GM12878 (cell line): ENCODE data around the gene PRDM1. TPM values are rescaled to one million over a fixed set of nuclear protein-coding genes. Genes with fewer than 3 reads are reported as not detected.

ENCODE experiments used
- ATAC-seq: fragments of 200-7000 bp; cut with Tn5 transposase; 3 replicates; pipeline ENCODE4 v1.9.1; 2020; ENCODE audit warnings: mild to moderate bottlenecking, moderate library complexity
- BruUV-seq: library from RNA; stranded (reverse); fragments of 400-500 nt; replicated peaks from 2 replicates; lab custom pipeline; 2021; lab: Mats Ljungman, UMichigan
- CTCF ChIA-PET: fragments of 300-600 bp; sonication (Branson Sonifier 250); formaldehyde crosslinking; extraction: SDS; loops from one replicate; lab custom pipeline; 2021; ENCODE audit warnings: inconsistent platforms; lab: Yijun Ruan, JAX
- POLR2A ChIA-PET: fragments of 350-600 bp; formaldehyde crosslinking; extraction: SDS; loops from one replicate; lab custom pipeline; 2021; ENCODE audit warnings: inconsistent platforms; lab: Charles Lee
- RAD21 ChIA-PET: fragments of 300-600 bp; sonication (Branson Sonifier 250); formaldehyde crosslinking; loops from one replicate; lab custom pipeline; 2023; ENCODE audit warnings: antibody characterized with exemption; ENCODE audit not compliant: unreplicated experiment; lab: Charles Lee
- SMC1A ChIA-PET: fragments of 300-600 bp; sonication (Branson Sonifier 250); formaldehyde crosslinking; loops from one replicate; lab custom pipeline; 2023; ENCODE audit not compliant: unreplicated experiment, uncharacterized antibody; lab: Charles Lee
- DNase-seq: peaks from one replicate; pipeline ENCODE4 v3.0.0-alpha.2; 2011; ENCODE audit warnings: low read depth, low spot score
- FAIRE-seq: peaks from 3 replicates; lab custom pipeline; 2011; peaks lifted over from hg19 to GRCh38; lab: Jason Lieb, UNC
- H2AFZ ChIP-seq: 2 replicates; pipeline ENCODE4 v1.6.0; 2011; ENCODE audit warnings: low read depth, low read length, control low read depth; ENCODE audit not compliant: control insufficient read depth
- H3K27ac ChIP-seq: 2 replicates; pipeline ENCODE4 v1.5.1; 2011; ENCODE audit warnings: control low read depth; ENCODE audit not compliant: control insufficient read depth, insufficient read depth
- H3K27me3 ChIP-seq, 2 experiments: replicated peaks in 1 of 2; 2 replicates each; pipeline versions ENCODE4 v1.6.0 to v1.6.1; 2011; ENCODE audit warnings: low read length in 1 of 2; ENCODE audit not compliant: control insufficient read depth in 2 of 2, insufficient read depth in 2 of 2
- H3K36me3 ChIP-seq, 2 experiments: 2 replicates each; pipeline ENCODE4 v1.5.1; 2011; ENCODE audit warnings: low read length in 1 of 2; ENCODE audit not compliant: control insufficient read depth in 2 of 2, insufficient read depth in 2 of 2
- H3K4me1 ChIP-seq: 2 replicates; pipeline ENCODE4 v1.6.1; 2011; ENCODE audit warnings: mild to moderate bottlenecking, low read length, moderate library complexity, mixed read lengths; ENCODE audit not compliant: control insufficient read depth, insufficient read depth
- H3K4me2 ChIP-seq: 2 replicates; pipeline ENCODE4 v1.6.0; 2011; ENCODE audit warnings: control low read depth; ENCODE audit not compliant: control insufficient read depth, insufficient read depth
- H3K4me3 ChIP-seq: fragments of 200-600 bp; sonication (generic); 2 replicates; pipeline ENCODE4 v1.5.1; 2016
- H3K79me2 ChIP-seq: 2 replicates; pipeline ENCODE4 v1.6.0; 2011; ENCODE audit warnings: low read length; ENCODE audit not compliant: control insufficient read depth, insufficient read depth
- H3K9ac ChIP-seq: 2 replicates; pipeline ENCODE4 v1.8.0; 2011; ENCODE audit warnings: low read length, control low read depth, mixed read lengths; ENCODE audit not compliant: control insufficient read depth, insufficient read depth
- H3K9me3 ChIP-seq: replicated peaks from 3 replicates; pipeline ENCODE4 v1.5.1; 2011; ENCODE audit warnings: mild to moderate bottlenecking, low read length; ENCODE audit not compliant: control insufficient read depth, insufficient read depth
- H4K20me1 ChIP-seq: 2 replicates; pipeline ENCODE4 v1.6.0; 2011; ENCODE audit not compliant: control insufficient read depth, insufficient read depth
- CBX5 ChIP-seq: sonication (generic); IDR thresholded peaks from 2 replicates; pipeline ENCODE4 v1.6.1; 2016; ENCODE audit warnings: low read depth, moderate library complexity, mild to moderate bottlenecking, inconsistent platforms
- CHD1 ChIP-seq: IDR thresholded peaks from 2 replicates; pipeline ENCODE4 v1.6.1; 2012; ENCODE audit warnings: low read depth, low read length, improper control_type of control experiment
- FOS ChIP-seq: IDR thresholded peaks from 3 replicates; pipeline ENCODE4 v1.6.1; 2011; ENCODE audit warnings: borderline replicate concordance; ENCODE audit not compliant: insufficient read length; ENCODE audit errors: extremely low read depth
- POLR2A ChIP-seq: IDR thresholded peaks from 2 replicates; pipeline ENCODE4 v1.6.1; 2011; ENCODE audit warnings: low read depth, mild to moderate bottlenecking, low read length
- POU2F2 ChIP-seq: IDR thresholded peaks from 3 replicates; pipeline ENCODE4 v1.6.1; 2011; ENCODE audit warnings: low read depth, mild to moderate bottlenecking, low read length, borderline replicate concordance
- RUNX3 ChIP-seq: IDR thresholded peaks from 2 replicates; pipeline ENCODE4 v1.6.1; 2012; ENCODE audit warnings: low read length, inconsistent platforms
- SMAD5 ChIP-seq: IDR thresholded peaks from 2 replicates; pipeline ENCODE4 v1.6.1; 2016; ENCODE audit warnings: antibody characterized with exemption, low read depth
- SUZ12 ChIP-seq: fragments of 200-600 bp; sonication (generic); IDR thresholded peaks from one replicate; pipeline ENCODE4 v1.6.1; 2018; ENCODE audit warnings: antibody characterized with exemption, mild to moderate bottlenecking; ENCODE audit not compliant: unreplicated experiment
- TAF1 ChIP-seq: IDR thresholded peaks from 2 replicates; pipeline ENCODE4 v1.6.1; 2011; ENCODE audit warnings: mild to moderate bottlenecking, low read depth, low read length, borderline replicate concordance
- TARDBP ChIP-seq: IDR thresholded peaks from 2 replicates; pipeline ENCODE4 v1.6.1; 2016; ENCODE audit warnings: borderline replicate concordance
- WGBS: methylation state at CpG from one replicate; pipeline ENCODE4 v1.1.6; 2016; ENCODE audit warnings: low lambda C conversion rate; ENCODE audit not compliant: insufficient replicate concordance, insufficient coverage; ENCODE audit errors: missing lambda C conversion rate; 5-methylcytosine and 5-hydroxymethylcytosine counted together
- in situ Hi-C: fragments of 300-500 bp; cut with MboI; formaldehyde crosslinking; loops from 9 replicates; pipeline ENCODE4 v1.14.3; 2018; ENCODE audit warnings: mixed read lengths
- intact Hi-C: fragments of 100-400 bp; cut with micrococcal nuclease; formaldehyde crosslinking; loops from one replicate; pipeline ENCODE4 v1.14.2; 2022; ENCODE audit not compliant: unreplicated experiment
- polyA plus RNA-seq, 11 experiments: library from polyadenylated mRNA; depleted of rRNA in 4 of 11; unstranded in 6 of 11; stranded (reverse) in 5 of 11; fragments of >200 nt; fragmentation: Nextera tagmentation in 4 of 11; fragmentation: Illumina TruSeq in 1 of 11; extraction: Ambion mirVana in 4 of 11; extraction: Trizol in 1 of 11; gene quantifications; 1 replicate in 1 of 11; 2 replicates in 10 of 11; pipeline versions ENCODE4 v1.2.1 to v1.2.3, GENCODE V29; 2011 to 2016; ENCODE audit warnings: inconsistent platforms in 2 of 11, missing spikeins in 2 of 11, low read depth in 1 of 11
- total RNA-seq, 4 experiments: library from RNA; depleted of rRNA in 3 of 4; stranded (reverse); fragments of >200 nt in 3 of 4; fragmentation: Illumina TruSeq in 1 of 4; extraction: Trizol in 1 of 4; gene quantifications; 2 replicates each; pipeline versions ENCODE4 v1.2.1 to v1.2.3, GENCODE V29; 2013 to 2021

PRDM1 gene
- total and polyA plus RNA-seq, 10 of the 15 experiments (the other 5 are each of a cell fraction or from before 2014, with no cell fraction given): 1.9 to 15.8 (median 4.1) TPM

GRCh38 chr6:106128981-106129781 lies 43.0 kb downstream of the PRDM1 start:
- Histone ChIP-seq H4K20me1 (no peaks in the 10 kb centered on the region), H3K27me3 (peaks cover 0 to 2% of the 10 kb centered on the region in 2 experiments; a peak in 1 of 4 replicates), H3K36me3 (no peaks in the 10 kb centered on the region), H3K79me2 (no peaks in the 10 kb centered on the region), H3K4me2 (no peak overlapping the region), H3K9me3 (no peaks in the 10 kb centered on the region), H2AFZ (no peak overlapping the region), H3K27ac (no peak overlapping the region), H3K4me1 (peaks cover 40% of the 10 kb centered on the region), H3K9ac (no peak overlapping the region), H3K4me3 (no peak overlapping the region)
- no TSS peak for BruUV-seq
- ChIA-PET CTCF (interaction anchor here (3.0 to 3.3 kb wide), 2 partner anchors 12 to 94 kb away, joined by 9 to 13 read pairs; no protein-coding TSS in a partner anchor), RAD21 (interaction anchor here (0.6 to 2.4 kb wide), 5 partner anchors 8 to 40 kb away, joined by 3 to 12 read pairs (median 3); no protein-coding TSS in a partner anchor), SMC1A (interaction anchor here (0.6 to 3.4 kb wide), 15 partner anchors 12 to 697 kb away, joined by 3 to 15 read pairs (median 4); no protein-coding TSS in a partner anchor), POLR2A (no interaction called here)
- TF ChIP-seq SUZ12 (no peak), SMAD5 (no peak), POU2F2 (peak; percentile 70; the same call in 1 of the 3 replicates), TAF1 (peak; percentile 16; the same call in 1 of the 2 replicates), CHD1 (no peak), CBX5 (no peak), RUNX3 (peak; percentile 70), FOS (no peak), POLR2A (no peak), TARDBP (no peak)
- in situ Hi-C loops: no loop called here
- peak; percentile 59 for ATAC-seq
- DNase-seq: no peak
- intact Hi-C loops: no loop called here
- 78% methylated on average over 9 of the region's 9 CpGs for WGBS
- FAIRE-seq: no peak
